Renal pelvis (tissue), 4 donors: Measurements from ENCODE around the gene ZSWIM1. TPM values are rescaled to one million over a fixed set of nuclear protein-coding genes. Genes with fewer than 3 reads are reported as not detected.
"Not testable (repeated sequence)": the region's sequence is repeated elsewhere in the genome, so short reads cannot be mapped to it uniquely, and the experiment has no call there.

Source experiments
- DNase-seq: peaks from one replicate; pipeline ENCODE4 v3.0.0-alpha.2; 2013
- polyA plus RNA-seq, 3 donors: library from polyadenylated mRNA; unstranded; fragments of 120-200 nt; gene quantifications; one replicate each; pipeline ENCODE4 v1.2.1, GENCODE V29; 2013; ENCODE audit not compliant: insufficient read length in 3 of 3

Gene ZSWIM1
- polyA plus RNA-seq, 3 donors: 16.6 to 21.3 (median 17.1) TPM

DNA sequence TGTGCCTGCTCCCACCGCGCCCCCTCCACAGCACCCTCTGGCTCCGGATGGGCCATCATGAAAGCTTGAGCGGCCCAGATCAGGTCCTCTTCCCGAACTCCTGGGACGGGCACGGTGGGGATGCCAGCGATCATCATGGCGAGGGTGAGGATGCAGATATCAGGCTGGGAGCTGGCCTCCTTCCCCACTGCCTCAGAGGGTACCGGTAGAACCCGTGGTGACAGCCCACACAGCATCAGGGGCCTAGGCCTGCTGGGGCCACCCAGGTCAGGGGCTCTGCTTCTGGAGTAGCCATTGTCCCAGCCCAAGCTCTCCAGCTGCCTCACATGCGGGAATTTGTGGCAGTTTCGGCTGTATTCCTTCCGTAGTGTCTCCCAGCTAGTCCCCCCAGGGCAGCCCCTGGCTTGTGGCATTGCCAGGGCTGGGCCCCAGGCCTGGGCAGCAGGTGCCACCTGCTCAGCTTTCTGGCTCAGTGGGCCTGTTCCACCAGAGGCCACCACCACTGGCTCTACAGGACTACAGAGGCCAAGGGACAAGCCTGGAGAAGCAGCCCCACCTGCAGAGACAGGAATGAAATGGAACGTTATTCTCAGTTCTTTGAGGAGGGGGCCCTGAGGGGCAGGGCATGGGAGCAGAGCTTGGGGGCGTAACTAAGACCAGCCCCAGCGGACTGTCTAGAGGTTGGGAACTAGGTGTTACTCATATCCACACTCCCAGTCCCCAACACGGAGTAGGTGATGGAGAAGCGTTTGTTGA is 5.7 kb downstream of the ZSWIM1 start:
- no peak for DNase-seq

DNA sequence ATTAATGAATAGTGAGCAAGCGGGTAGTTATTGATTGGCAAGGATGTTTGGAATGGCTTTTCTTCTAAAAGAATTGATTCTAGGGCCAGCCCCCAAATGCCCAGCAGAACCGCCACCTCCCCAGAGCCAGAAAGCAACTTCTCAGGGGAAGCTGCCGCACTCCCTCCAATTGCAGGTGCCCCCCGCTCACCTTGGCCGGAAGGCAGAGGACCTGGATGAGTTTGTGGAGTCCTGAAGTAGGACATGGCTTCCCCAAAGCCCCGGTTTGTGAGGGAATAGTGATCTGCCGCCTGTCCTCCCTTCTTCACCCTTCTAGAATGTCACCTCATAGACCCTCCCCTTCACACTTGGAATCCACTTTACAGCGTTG is 6.3 kb downstream of the ZSWIM1 start, which contains the start of gene SPATA25:
Gene SPATA25, minus strand, starts transcription at position 277 of the 370 bp plus-strand sequence. Its CDS starts 32 bp downstream, at position 245.
- no peak for DNase-seq

DNA sequence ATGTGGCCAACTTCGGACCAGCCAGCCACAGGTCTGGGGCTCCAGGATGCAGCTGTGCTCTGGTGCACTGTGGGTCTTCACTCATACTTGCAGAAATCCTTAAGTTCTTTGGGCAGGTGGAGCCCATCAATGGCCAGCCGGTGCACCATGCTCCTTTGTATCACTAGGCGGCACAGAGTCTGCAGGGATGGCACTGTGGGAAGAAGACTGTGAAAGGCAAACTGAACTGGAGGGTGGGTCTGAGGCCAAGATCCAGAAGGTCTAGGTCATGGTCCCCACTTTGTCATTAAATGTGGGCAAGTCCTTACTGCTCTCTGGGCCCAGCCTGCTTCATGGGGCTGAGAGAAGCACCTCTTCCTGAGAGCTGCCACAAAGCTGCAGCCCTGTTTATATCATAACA is 7.7 kb downstream of the ZSWIM1 start:
- DNase-seq: no peak

DNA sequence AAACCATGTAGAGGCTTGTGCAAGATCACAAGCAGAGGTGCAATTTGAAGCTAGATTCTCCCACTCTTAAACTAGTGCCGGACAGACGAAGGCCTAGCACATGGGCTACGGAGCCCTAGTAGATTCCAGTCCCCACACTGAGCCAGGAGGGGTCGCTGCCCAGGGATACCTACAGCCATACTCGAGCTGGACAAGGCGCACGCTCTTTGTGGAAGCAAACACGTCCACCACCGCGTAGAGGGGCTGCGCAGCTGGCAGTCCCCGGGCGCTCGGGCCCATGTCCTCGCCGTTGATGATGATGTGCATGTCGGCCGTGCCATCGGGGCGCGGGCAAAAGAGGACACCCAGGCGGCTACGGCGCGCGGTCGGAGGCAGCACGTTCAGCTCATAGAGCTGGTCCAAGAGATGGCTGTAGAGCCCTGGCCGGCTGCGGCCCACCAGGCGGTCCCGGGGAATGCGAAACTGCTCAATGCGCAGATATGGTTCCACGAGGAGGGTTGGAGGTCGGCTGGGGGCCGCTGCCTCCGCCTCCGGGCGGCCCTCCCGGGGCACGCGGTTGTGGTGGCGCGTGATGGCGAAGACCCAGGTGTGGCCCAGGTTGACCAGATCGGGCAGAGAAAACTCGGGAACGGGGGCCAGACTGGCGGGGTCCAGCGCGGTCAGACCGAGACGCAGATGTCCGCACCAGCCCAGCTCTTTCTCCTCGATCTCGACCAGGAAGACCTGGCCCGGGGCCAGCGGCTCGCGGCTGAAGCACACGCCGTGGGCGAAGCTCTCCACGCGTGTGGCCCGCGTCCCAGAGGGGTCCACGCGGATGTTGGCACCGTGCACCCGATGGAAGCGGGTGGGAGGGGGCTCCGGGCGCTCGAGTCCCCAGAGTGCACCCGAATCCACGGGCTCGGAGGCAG is 9.3 kb downstream of the ZSWIM1 start:
- DNase-seq: peak; percentile 87

DNA sequence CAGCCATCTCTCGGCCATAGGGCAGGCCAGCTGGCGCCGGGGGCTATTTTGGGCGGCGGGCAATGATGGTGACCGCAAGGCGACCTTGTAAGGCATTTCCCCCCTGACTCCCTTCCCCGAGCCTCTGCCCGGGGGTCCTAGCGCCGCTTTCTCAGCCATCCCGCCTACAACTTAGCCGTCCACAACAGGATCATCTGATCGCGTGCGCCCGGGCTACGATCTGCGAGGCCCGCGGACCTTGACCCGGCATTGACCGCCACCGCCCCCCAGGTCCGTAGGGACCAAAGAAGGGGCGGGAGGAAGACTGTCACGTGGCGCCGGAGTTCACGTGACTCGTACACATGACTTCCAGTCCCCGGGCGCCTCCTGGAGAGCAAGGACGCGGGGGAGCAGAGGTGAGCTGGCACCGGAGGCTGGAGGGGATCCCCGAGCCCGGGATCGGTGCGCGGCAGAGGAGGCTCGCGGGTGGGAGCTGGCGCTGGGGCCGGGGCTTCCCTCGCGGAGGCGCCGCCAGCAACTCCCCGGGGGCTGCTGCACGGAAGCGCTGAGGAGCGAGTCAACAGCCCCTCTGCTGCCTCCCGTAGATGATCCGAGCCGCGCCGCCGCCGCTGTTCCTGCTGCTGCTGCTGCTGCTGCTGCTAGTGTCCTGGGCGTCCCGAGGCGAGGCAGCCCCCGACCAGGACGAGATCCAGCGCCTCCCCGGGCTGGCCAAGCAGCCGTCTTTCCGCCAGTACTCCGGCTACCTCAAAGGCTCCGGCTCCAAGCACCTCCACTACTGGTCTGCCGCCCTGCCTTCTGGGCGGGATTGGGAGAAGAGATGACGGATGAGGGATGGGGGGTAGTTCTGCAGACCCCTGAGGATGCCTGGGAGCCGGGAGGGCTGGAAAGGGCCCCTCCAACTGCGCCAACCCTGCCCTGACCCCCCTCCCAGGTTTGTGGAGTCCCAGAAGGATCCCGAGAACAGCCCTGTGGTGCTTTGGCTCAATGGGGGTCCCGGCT is 10.3 kb downstream of the ZSWIM1 start, which contains the start of the genes CTSA and NEURL2:
Gene CTSA, plus strand, starts transcription at position 351 of the 999 bp plus-strand sequence. Its CDS starts 234 bp downstream, at position 585.
Gene NEURL2, minus strand, starts transcription at position 224 of the 999 bp plus-strand sequence. Its CDS starts 217 bp downstream, at position 7.
- peak; percentile 92 for DNase-seq

DNA sequence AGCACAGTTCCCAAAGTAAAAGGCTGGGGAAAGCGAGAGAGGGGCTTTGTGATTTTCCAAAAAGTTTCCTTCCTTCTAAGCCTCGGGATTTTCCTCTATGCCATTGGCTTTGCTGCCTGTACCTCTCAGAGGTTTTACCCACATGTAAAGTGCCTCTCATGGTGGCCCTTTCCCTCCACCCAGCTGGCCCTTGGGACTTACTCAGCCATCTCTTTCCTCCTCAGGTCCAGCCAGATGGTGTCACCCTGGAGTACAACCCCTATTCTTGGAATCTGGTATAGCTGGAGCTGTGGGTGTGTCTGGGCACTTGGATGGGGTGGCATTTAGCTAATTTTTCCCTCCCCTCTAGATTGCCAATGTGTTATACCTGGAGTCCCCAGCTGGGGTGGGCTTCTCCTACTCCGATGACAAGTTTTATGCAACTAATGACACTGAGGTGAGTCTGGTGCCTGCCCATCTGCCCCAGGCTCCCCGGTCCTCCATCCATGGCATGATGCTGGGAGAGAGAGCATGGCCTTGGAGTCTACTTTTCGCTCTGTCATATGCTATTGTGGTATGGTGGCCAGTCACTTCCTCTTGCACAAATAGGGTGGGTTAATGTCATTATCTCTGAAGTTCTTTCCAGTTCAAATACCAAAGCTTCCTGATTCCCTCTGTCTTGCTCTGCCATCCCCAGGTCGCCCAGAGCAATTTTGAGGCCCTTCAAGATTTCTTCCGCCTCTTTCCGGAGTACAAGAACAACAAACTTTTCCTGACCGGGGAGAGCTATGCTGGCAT is 11.2 kb downstream of the ZSWIM1 start:
- DNase-seq: no peak

DNA sequence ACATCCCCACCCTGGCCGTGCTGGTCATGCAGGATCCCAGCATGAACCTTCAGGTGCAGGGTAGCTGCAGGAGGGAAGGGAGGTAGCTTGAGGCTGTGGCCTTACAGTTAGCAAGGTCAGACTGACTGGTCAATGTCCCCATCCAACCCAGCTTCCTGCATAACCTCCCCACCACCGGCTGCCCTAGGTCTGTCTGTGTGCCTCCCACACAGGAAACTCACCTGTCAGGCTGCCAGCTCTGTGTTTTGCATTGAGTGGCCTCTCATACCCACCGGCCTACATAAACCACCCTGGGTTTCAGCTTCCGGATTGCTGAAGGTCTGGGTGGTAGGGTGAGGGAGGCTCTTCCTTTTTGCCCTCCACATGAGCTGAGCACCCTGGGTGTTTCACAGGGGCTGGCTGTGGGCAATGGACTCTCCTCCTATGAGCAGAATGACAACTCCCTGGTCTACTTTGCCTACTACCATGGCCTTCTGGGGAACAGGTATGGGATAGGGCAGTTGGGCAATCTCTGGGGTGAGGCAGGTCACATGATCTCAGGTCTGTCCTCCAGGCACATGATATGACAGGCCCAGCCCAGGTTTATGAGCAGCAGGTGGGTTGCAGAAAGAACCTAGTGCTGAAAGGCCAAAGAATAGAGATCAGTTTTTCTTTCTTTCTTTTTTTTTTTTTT is 11.9 kb downstream of the ZSWIM1 start:
- no peak for DNase-seq

GRCh38 chr20:45893831-45894230 is 12.8 kb downstream of the ZSWIM1 start:
- DNase-seq: no peak

DNA sequence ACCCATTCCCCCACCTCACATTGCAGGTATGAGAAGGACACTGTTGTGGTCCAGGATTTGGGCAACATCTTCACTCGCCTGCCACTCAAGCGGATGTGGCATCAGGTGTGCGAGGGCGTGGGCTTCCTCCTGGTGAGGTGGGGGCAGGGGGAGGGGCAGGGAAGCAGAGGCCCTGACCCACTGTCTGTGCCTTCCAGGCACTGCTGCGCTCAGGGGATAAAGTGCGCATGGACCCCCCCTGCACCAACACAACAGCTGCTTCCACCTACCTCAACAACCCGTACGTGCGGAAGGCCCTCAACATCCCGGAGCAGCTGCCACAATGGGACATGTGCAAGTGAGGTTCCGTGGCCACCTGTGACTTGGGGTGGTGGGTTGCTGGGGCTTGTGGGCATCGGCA is 13.8 kb downstream of the ZSWIM1 start:
- no peak for DNase-seq

GRCh38 chr20:45896641-45897161 is 15.7 kb downstream of the ZSWIM1 start:
- DNase-seq: no peak

GRCh38 chr20:45897289-45897688 is 16.3 kb downstream of the ZSWIM1 start:
- no peak for DNase-seq

GRCh38 chr20:45897692-45898091 is 16.7 kb downstream of the ZSWIM1 start:
- DNase-seq: no peak

DNA sequence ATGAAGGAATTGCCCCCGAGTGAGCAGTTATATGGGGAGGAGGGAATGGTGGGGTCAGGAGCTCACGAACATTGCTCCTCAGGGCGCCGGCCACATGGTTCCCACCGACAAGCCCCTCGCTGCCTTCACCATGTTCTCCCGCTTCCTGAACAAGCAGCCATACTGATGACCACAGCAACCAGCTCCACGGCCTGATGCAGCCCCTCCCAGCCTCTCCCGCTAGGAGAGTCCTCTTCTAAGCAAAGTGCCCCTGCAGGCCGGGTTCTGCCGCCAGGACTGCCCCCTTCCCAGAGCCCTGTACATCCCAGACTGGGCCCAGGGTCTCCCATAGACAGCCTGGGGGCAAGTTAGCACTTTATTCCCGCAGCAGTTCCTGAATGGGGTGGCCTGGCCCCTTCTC is 17.3 kb downstream of the ZSWIM1 start:
- DNase-seq: no peak

- no peak for DNase-seq
These were observed 18.2 kb downstream of the ZSWIM1 start for GRCh38 chr20:45899046-45899835.

DNA sequence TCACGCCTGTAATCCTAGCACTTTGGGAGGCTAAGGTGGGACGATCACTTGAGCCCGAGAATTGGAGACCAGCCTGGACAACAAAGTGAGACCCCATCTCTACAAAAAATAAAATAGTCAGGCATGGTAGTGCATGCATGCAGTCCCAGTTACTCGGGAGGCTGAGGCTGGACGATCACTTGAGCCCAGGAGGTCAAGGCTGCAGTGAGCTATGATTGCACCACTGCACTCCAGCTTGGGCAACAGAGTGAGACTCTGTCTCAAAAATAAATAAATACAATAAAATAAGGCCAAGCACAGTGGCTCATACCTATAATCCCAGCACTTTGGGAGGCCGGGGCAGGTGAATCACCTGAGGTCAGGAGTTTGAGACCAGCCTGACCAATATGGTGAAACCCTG is 20.3 kb downstream of the ZSWIM1 start:
- DNase-seq: not testable (repeated sequence)

- DNase-seq: no peak
These were observed 21.2 kb downstream of the ZSWIM1 start for GRCh38 chr20:45902199-45902701.

GRCh38 chr20:45904583-45905504 is 23.8 kb downstream of the ZSWIM1 start:
- DNase-seq: no peak
